SK-N-SH treated with all-trans-retinoic acid at 6 μM for 48 hours (cell line): ENCODE data around the gene SMARCA4.
A peak's percentile ranks its signal among the peaks of the same experiment; 100 is the strongest.

Experiments used
- ATAC-seq: fragments of 200-7000 bp; cut with Tn5 transposase; 3 replicates; pipeline ENCODE4 v1.9.1; 2020; ENCODE audit warnings: mild to moderate bottlenecking, moderate library complexity
- BACH2 ChIP-seq: fragments of 250-450 bp; sonication (Bioruptor Pico); IDR thresholded peaks from 2 replicates; pipeline ENCODE4 v1.9.0; 2021; ENCODE audit warnings: mild to moderate bottlenecking, borderline replicate concordance
- CREB5 ChIP-seq: fragments of 250-450 bp; sonication (Bioruptor Pico); IDR thresholded peaks from 2 replicates; pipeline ENCODE4 v1.5.1; 2020; ENCODE audit warnings: low read depth, mild to moderate bottlenecking, moderate library complexity
- CSDC2 ChIP-seq: fragments of 250-450 bp; sonication (Bioruptor Pico); IDR thresholded peaks from 2 replicates; pipeline ENCODE4 v1.5.0; 2020; ENCODE audit warnings: mild to moderate bottlenecking, moderate library complexity
- CSRNP3 ChIP-seq: fragments of 250-450 bp; sonication (Bioruptor Pico); IDR thresholded peaks from 2 replicates; pipeline ENCODE4 v1.5.1; 2021; ENCODE audit warnings: mild to moderate bottlenecking, moderate library complexity
- ESRRG ChIP-seq: fragments of 250-450 bp; sonication (Bioruptor Pico); IDR thresholded peaks from 2 replicates; pipeline ENCODE4 v1.6.1; 2021; ENCODE audit warnings: mild to moderate bottlenecking
- ISL1 ChIP-seq: fragments of 250-450 bp; sonication (Bioruptor Pico); IDR thresholded peaks from 2 replicates; pipeline ENCODE4 v2.1.2; 2022; ENCODE audit warnings: mild to moderate bottlenecking, moderate library complexity
- OSR1 ChIP-seq: fragments of 250-450 bp; sonication (Bioruptor Pico); IDR thresholded peaks from 2 replicates; pipeline ENCODE4 v1.8.0; 2022; ENCODE audit warnings: moderate library complexity, mild to moderate bottlenecking, inconsistent platforms
- PPARA ChIP-seq: fragments of 250-450 bp; sonication (Bioruptor Pico); IDR thresholded peaks from 2 replicates; pipeline ENCODE4 v1.5.0; 2020; ENCODE audit warnings: mild to moderate bottlenecking, borderline replicate concordance
- RARB ChIP-seq: fragments of 250-450 bp; sonication (Bioruptor Pico); IDR thresholded peaks from 2 replicates; pipeline ENCODE4 v1.8.0; 2021; ENCODE audit warnings: mild to moderate bottlenecking, moderate library complexity
- SNAI2 ChIP-seq: fragments of 250-450 bp; sonication (Bioruptor Pico); IDR thresholded peaks from 2 replicates; pipeline ENCODE4 v1.5.0; 2020; ENCODE audit warnings: mild to moderate bottlenecking, moderate library complexity
- TCF4 ChIP-seq: fragments of 250-450 bp; sonication (Bioruptor Pico); IDR thresholded peaks from 2 replicates; pipeline ENCODE4 v1.8.0; 2021; ENCODE audit warnings: mild to moderate bottlenecking, moderate library complexity, borderline replicate concordance
- TOX ChIP-seq: fragments of 250-450 bp; sonication (Bioruptor Pico); IDR thresholded peaks from 2 replicates; pipeline ENCODE4 v1.8.0; 2021; ENCODE audit warnings: mild to moderate bottlenecking, moderate library complexity, borderline replicate concordance
- ZC3H10 ChIP-seq: fragments of 250-450 bp; sonication (Bioruptor Pico); IDR thresholded peaks from 2 replicates; pipeline ENCODE4 v1.5.1; 2021; ENCODE audit warnings: mild to moderate bottlenecking, moderate library complexity
- ZFP3 ChIP-seq: fragments of 250-450 bp; sonication (Bioruptor Pico); IDR thresholded peaks from 2 replicates; pipeline ENCODE4 v1.5.0; 2020; ENCODE audit warnings: mild to moderate bottlenecking, moderate library complexity
- ZFP30 ChIP-seq: fragments of 450-650 bp; formaldehyde crosslinking; IDR thresholded peaks from 2 replicates; pipeline ENCODE4 v1.5.0; 2022; ENCODE audit warnings: mild to moderate bottlenecking, moderate library complexity
- ZNF565 ChIP-seq: fragments of 450-650 bp; formaldehyde crosslinking; conservative IDR thresholded peaks from 2 replicates; pipeline ENCODE4 v1.5.0; 2020; ENCODE audit warnings: low read depth, mild to moderate bottlenecking, moderate library complexity
- ZNF70 ChIP-seq: fragments of 450-650 bp; formaldehyde crosslinking; IDR thresholded peaks from 2 replicates; pipeline ENCODE4 v1.5.0; 2020; ENCODE audit warnings: mild to moderate bottlenecking, moderate library complexity
- ZNF8 ChIP-seq: fragments of 450-650 bp; formaldehyde crosslinking; IDR thresholded peaks from 2 replicates; pipeline ENCODE4 v1.5.0; 2020; ENCODE audit warnings: mild to moderate bottlenecking, moderate library complexity
- TF ChIP-seq, protein P1 (sequence below): fragments of 250-450 bp; sonication (Bioruptor Pico); IDR thresholded peaks from 2 replicates; pipeline ENCODE4 v1.8.0; 2020; ENCODE audit warnings: mild to moderate bottlenecking, moderate library complexity, borderline replicate concordance
- TF ChIP-seq, protein P2 (sequence below): fragments of 250-450 bp; sonication (Bioruptor Pico); IDR thresholded peaks from 2 replicates; pipeline ENCODE4 v1.8.0; 2021; ENCODE audit warnings: low read depth, mild to moderate bottlenecking, moderate library complexity, borderline replicate concordance

The SMARCA4 gene

DNA sequence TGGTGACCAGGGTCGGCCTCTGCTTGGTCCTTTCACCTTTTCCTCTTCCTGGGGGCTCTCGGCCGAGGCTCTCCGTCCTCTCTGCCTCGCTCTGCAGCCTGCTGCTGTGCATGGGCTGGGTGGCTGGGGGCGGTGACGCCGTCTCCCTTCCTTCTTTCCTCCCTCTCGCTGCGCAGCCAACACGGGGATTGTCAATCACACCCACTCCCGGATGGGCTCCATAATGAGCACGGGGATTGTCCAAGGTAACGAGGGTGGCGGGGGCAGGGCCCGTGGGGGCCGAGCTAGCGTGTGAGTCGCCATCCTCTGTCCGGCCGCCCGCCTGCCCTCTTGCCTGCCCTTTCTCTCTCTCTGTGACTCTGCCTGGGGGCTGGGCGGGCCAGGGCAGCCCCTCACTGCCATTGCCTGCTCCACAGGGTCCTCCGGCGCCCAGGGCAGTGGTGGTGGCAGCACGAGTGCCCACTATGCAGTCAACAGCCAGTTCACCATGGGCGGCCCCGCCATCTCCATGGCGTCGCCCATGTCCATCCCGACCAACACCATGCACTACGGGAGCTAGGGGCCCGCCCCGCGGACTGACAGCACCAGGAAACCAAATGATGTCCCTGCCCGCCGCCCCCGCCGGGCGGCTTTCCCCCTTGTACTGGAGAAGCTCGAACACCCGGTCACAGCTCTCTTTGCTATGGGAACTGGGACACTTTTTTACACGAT, 39.5 kb upstream of the SMARCA4 start:
- TF ChIP-seq CSRNP3, result no peak
- TF ChIP-seq ESRRG (CRISPR knock-in tag), result no peak
- TF ChIP-seq CREB5 (CRISPR knock-in tag), result no peak
- TF ChIP-seq, all 23 proteins: peak for 0
- ATAC-seq, result peak; percentile 9; the same call in 1 of the 3 replicates

GRCh38 chr19:10921910-10922637, 38.8 kb upstream of the SMARCA4 start:
- no peak; the same call in 2 of the 3 replicates for ATAC-seq
- TF ChIP-seq RARB (CRISPR knock-in tag) (no peak), CSDC2 (CRISPR knock-in tag) (no peak), PPARA (CRISPR knock-in tag) (no peak), CREB5 (CRISPR knock-in tag) (no peak), ISL1 (CRISPR knock-in tag) (no peak)
- TF ChIP-seq, protein P1, sequence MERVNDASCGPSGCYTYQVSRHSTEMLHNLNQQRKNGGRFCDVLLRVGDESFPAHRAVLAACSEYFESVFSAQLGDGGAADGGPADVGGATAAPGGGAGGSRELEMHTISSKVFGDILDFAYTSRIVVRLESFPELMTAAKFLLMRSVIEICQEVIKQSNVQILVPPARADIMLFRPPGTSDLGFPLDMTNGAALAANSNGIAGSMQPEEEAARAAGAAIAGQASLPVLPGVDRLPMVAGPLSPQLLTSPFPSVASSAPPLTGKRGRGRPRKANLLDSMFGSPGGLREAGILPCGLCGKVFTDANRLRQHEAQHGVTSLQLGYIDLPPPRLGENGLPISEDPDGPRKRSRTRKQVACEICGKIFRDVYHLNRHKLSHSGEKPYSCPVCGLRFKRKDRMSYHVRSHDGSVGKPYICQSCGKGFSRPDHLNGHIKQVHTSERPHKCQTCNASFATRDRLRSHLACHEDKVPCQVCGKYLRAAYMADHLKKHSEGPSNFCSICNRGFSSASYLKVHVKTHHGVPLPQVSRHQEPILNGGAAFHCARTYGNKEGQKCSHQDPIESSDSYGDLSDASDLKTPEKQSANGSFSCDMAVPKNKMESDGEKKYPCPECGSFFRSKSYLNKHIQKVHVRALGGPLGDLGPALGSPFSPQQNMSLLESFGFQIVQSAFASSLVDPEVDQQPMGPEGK (CRISPR knock-in tag), result no peak
- TF ChIP-seq, all 23 proteins: peak for 0

DNA sequence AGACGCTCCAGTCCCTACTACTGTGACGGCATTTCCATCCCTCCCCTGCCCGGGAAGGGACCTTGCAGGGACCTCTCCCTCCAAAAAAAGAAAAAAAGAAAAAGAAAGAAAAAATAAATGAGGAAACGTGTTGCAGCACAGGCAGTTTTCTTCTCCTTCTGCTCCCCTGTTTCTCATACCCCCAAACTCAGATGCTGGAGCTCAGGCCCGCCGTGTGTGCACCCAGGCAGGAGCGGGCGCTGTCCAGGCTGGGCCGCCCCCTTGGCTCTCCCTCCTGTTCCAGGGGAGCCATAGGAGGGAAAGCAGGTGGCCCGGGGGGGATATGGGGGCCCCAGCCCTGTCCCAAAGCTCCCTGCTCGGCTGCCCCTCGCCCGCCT, 38.2 kb upstream of the SMARCA4 start:
- ATAC-seq, result no peak
- no peak for TF ChIP-seq ZNF565 (CRISPR knock-in tag)
- TF ChIP-seq TOX (CRISPR knock-in tag), result no peak
- no peak for TF ChIP-seq ZNF70 (CRISPR knock-in tag)

GRCh38 chr19:10923260-10924112, 37.3 kb upstream of the SMARCA4 start:
- no peak for TF ChIP-seq ESRRG (CRISPR knock-in tag)
- ATAC-seq, result no peak

- no peak for ATAC-seq
- TF ChIP-seq ZFP3 (CRISPR knock-in tag), result no peak
- no peak for TF ChIP-seq ZC3H10
- no peak for TF ChIP-seq CSDC2 (CRISPR knock-in tag)
- TF ChIP-seq SNAI2, result no peak
- no peak for TF ChIP-seq PPARA (CRISPR knock-in tag)
- TF ChIP-seq ISL1 (CRISPR knock-in tag), result no peak
- no peak for TF ChIP-seq OSR1 (CRISPR knock-in tag)
- no peak for TF ChIP-seq ESRRG (CRISPR knock-in tag)
- TF ChIP-seq ZFP30 (CRISPR knock-in tag), result no peak
- TF ChIP-seq, protein P1 (CRISPR knock-in tag), result no peak
- TF ChIP-seq BACH2 (CRISPR knock-in tag), result no peak
- TF ChIP-seq ZNF565 (CRISPR knock-in tag), result no peak
- no peak for TF ChIP-seq TOX (CRISPR knock-in tag)
- TF ChIP-seq ZNF70 (CRISPR knock-in tag), result no peak
- TF ChIP-seq, protein P2, sequence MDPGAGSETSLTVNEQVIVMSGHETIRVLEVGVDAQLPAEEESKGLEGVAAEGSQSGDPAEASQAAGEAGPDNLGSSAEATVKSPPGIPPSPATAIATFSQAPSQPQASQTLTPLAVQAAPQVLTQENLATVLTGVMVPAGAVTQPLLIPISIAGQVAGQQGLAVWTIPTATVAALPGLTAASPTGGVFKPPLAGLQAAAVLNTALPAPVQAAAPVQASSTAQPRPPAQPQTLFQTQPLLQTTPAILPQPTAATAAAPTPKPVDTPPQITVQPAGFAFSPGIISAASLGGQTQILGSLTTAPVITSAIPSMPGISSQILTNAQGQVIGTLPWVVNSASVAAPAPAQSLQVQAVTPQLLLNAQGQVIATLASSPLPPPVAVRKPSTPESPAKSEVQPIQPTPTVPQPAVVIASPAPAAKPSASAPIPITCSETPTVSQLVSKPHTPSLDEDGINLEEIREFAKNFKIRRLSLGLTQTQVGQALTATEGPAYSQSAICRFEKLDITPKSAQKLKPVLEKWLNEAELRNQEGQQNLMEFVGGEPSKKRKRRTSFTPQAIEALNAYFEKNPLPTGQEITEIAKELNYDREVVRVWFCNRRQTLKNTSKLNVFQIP (CRISPR knock-in tag), result no peak
- no peak for TF ChIP-seq ZNF8
- no peak for TF ChIP-seq TCF4
Measured at GRCh38 chr19:10924597-10924996, 36.2 kb upstream of the SMARCA4 start.
